HUES6 (cell line): ENCODE data around the gene AGAP4.
"Not testable (repeated sequence)": the region's sequence is repeated elsewhere in the genome, so short reads cannot be mapped to it uniquely, and the experiment has no call there.

ENCODE experiments used
- H3K27ac ChIP-seq: 2 replicates; pipeline ENCODE4 v1.7.0; 2013; ENCODE audit warnings: low read depth, mild to moderate bottlenecking, low read length, inconsistent platforms
- H3K27me3 ChIP-seq: 2 replicates; pipeline ENCODE4 v1.6.1; 2013; ENCODE audit warnings: low read length; ENCODE audit not compliant: control insufficient read depth, insufficient read depth
- H3K36me3 ChIP-seq: 2 replicates; pipeline ENCODE4 v1.6.1; 2013; ENCODE audit warnings: low read length; ENCODE audit not compliant: control insufficient read depth, insufficient read depth
- H3K4me1 ChIP-seq: 2 replicates; pipeline ENCODE4 v1.6.1; 2013; ENCODE audit warnings: low read length; ENCODE audit not compliant: control insufficient read depth, insufficient read depth
- H3K4me3 ChIP-seq: 2 replicates; pipeline ENCODE4 v1.5.1; 2013; ENCODE audit warnings: low read depth, low read length
- H3K9ac ChIP-seq: one replicate; pipeline ENCODE4 v1.6.1; 2013; ENCODE audit warnings: mild to moderate bottlenecking, low read length
- H3K9me3 ChIP-seq: 2 replicates; pipeline ENCODE4 v1.6.1; 2013; ENCODE audit warnings: low read depth, low read length; ENCODE audit not compliant: control insufficient read depth, insufficient read depth

Gene AGAP4

GRCh38 chr10:45819552-45819951 is 27.7 kb downstream of the AGAP4 start:
- H3K9ac ChIP-seq = no peak overlapping the region
- no peaks in the 10 kb centered on the region for H3K36me3 ChIP-seq
- H3K4me3 ChIP-seq = no peak overlapping the region
- H3K9me3 ChIP-seq = peaks cover 20% of the 10 kb centered on the region
- H3K27ac ChIP-seq = no peak overlapping the region
- no peaks in the 10 kb centered on the region for H3K4me1 ChIP-seq
- H3K27me3 ChIP-seq = no peaks in the 10 kb centered on the region

DNA sequence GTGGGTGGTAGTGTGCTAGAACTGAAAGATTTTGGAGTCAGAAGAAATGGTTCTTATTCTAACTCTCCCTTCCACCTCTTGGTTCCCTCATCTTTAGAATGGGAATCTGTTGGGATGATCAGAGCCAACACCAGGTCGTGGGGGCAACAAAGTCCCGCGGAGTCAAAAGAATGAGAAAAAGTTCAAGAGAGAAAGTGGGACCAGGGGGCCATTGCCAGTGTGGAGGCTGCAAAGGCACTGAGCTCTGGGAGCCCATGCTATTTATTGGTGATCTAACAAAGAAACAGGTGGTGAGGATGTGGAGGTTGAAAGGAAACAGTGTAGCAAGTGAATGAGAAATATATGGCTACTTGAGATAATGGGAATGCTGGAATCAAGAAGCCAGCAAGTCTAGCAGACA is 29.4 kb downstream of the AGAP4 start:
- Histone ChIP-seq H3K4me1 (no peaks in the 10 kb centered on the region), H3K27me3 (no peaks in the 10 kb centered on the region), H3K36me3 (no peaks in the 10 kb centered on the region), H3K4me3 (no peak overlapping the region), H3K27ac (no peak overlapping the region), H3K9me3 (peaks cover 20% of the 10 kb centered on the region), H3K9ac (no peak overlapping the region)

GRCh38 chr10:45817130-45817859 is 30.0 kb downstream of the AGAP4 start:
- Histone ChIP-seq H3K4me3 (no peak overlapping the region), H3K27me3 (no peaks in the 10 kb centered on the region), H3K36me3 (no peaks in the 10 kb centered on the region), H3K9me3 (peaks cover 20% of the 10 kb centered on the region), H3K9ac (no peak overlapping the region), H3K4me1 (no peaks in the 10 kb centered on the region), H3K27ac (no peak overlapping the region)

GRCh38 chr10:45814146-45814545 is 33.2 kb downstream of the AGAP4 start:
- H3K9ac ChIP-seq, H3K4me3 ChIP-seq, H3K36me3 ChIP-seq, H3K4me1 ChIP-seq, H3K27ac ChIP-seq, H3K27me3 ChIP-seq: not testable (repeated sequence)
- H3K9me3 ChIP-seq = peaks cover 20% of the 10 kb centered on the region

GRCh38 chr10:45812959-45813358 is 34.3 kb downstream of the AGAP4 start:
- H3K27ac ChIP-seq, H3K36me3 ChIP-seq, H3K27me3 ChIP-seq, H3K9ac ChIP-seq, H3K4me1 ChIP-seq, H3K4me3 ChIP-seq: not testable (repeated sequence)
- peaks cover 12% of the 10 kb centered on the region for H3K9me3 ChIP-seq

GRCh38 chr10:45811075-45811474 is 36.2 kb downstream of the AGAP4 start:
- no peak overlapping the region for H3K27ac ChIP-seq
- H3K27me3 ChIP-seq = no peaks in the 10 kb centered on the region
- H3K9me3 ChIP-seq = no peaks in the 10 kb centered on the region
- 0 out of 2 replicates have a peak, but pooled peaks cover 4% of the 10 kb centered on the region for H3K4me1 ChIP-seq
- H3K4me3 ChIP-seq = no peak overlapping the region
- no peaks in the 10 kb centered on the region for H3K36me3 ChIP-seq
- H3K9ac ChIP-seq = no peak overlapping the region

- no peaks in the 10 kb centered on the region for H3K9me3 ChIP-seq
- H3K36me3 ChIP-seq = no peaks in the 10 kb centered on the region
- no peak overlapping the region for H3K4me3 ChIP-seq
- no peak overlapping the region for H3K9ac ChIP-seq
- no peak overlapping the region for H3K27ac ChIP-seq
- no peaks in the 10 kb centered on the region for H3K27me3 ChIP-seq
- H3K4me1 ChIP-seq = 0 out of 2 replicates have a peak, but pooled peaks cover 4% of the 10 kb centered on the region
Observed at GRCh38 chr10:45809837-45810236, 37.5 kb downstream of the AGAP4 start.

- not testable (repeated sequence) for H3K27me3 ChIP-seq
Observed at GRCh38 chr10:45804996-45805395, 42.3 kb downstream of the AGAP4 start.

GRCh38 chr10:45803060-45804010 is 44.0 kb downstream of the AGAP4 start:
- not testable (repeated sequence) for H3K9me3 ChIP-seq, H3K9ac ChIP-seq, H3K27me3 ChIP-seq, H3K36me3 ChIP-seq, H3K4me1 ChIP-seq, H3K27ac ChIP-seq, H3K4me3 ChIP-seq

More at GRCh38 chr10:45804996-45805395, 42.3 kb downstream of the AGAP4 start:
- not testable (repeated sequence) for H3K9me3 ChIP-seq, H3K9ac ChIP-seq, H3K36me3 ChIP-seq, H3K27ac ChIP-seq, H3K4me3 ChIP-seq, H3K4me1 ChIP-seq

- not testable (repeated sequence) for H3K9me3 ChIP-seq, H3K36me3 ChIP-seq, H3K4me3 ChIP-seq, H3K9ac ChIP-seq, H3K4me1 ChIP-seq, H3K27ac ChIP-seq, H3K27me3 ChIP-seq
Observed at GRCh38 chr10:45794761-45795160, 52.5 kb downstream of the AGAP4 start.

- not testable (repeated sequence) for H3K4me1 ChIP-seq, H3K9me3 ChIP-seq, H3K9ac ChIP-seq, H3K27me3 ChIP-seq, H3K36me3 ChIP-seq, H3K4me3 ChIP-seq, H3K27ac ChIP-seq
Observed at GRCh38 chr10:45790694-45791426, 56.4 kb downstream of the AGAP4 start.
